HG02981 (cell line): ENCODE data around the gene HEXIM2.
"Not testable (repeated sequence)": the region's sequence is repeated elsewhere in the genome, so short reads cannot be mapped to it uniquely, and the experiment has no call there.

Source experiments
- ATAC-seq: cut with Tn5 transposase; IDR thresholded peaks from one replicate; pipeline ENCODE4 v1.9.1; 2021; ENCODE audit warnings: mild to moderate bottlenecking, moderate library complexity; ENCODE audit not compliant: unreplicated experiment

The HEXIM2 gene

GRCh38 chr17:45161288-45162024 lies at the start of gene HEXIM2:
Gene HEXIM2, plus strand, starts transcription at chr17:45161875. Its CDS starts 919 bp downstream, at chr17:45162794.
- peak; percentile 92 for ATAC-seq

GRCh38 chr17:45112559-45113423 lies 48.9 kb upstream of the HEXIM2 start:
- ATAC-seq = no peak

- no peak for ATAC-seq
Observed at GRCh38 chr17:45113424-45113754, 48.3 kb upstream of the HEXIM2 start.

GRCh38 chr17:45114117-45114932 lies 47.4 kb upstream of the HEXIM2 start:
- no peak for ATAC-seq

GRCh38 chr17:45115015-45115625 lies 46.6 kb upstream of the HEXIM2 start:
- ATAC-seq = no peak

GRCh38 chr17:45115871-45116270 lies 45.8 kb upstream of the HEXIM2 start:
- no peak for ATAC-seq

- ATAC-seq = no peak
Observed at GRCh38 chr17:45116434-45117016, 45.1 kb upstream of the HEXIM2 start.

GRCh38 chr17:45117334-45117733 lies 44.3 kb upstream of the HEXIM2 start:
- no peak for ATAC-seq

- no peak for ATAC-seq
Observed at GRCh38 chr17:45117848-45118646, 43.6 kb upstream of the HEXIM2 start.

- ATAC-seq = no peak
Observed at GRCh38 chr17:45118691-45119090, 43.0 kb upstream of the HEXIM2 start.

GRCh38 chr17:45119964-45120363 lies 41.7 kb upstream of the HEXIM2 start:
- no peak for ATAC-seq

GRCh38 chr17:45120558-45120957 lies 41.1 kb upstream of the HEXIM2 start:
- ATAC-seq = no peak

- no peak for ATAC-seq
Observed at GRCh38 chr17:45121055-45121454, 40.6 kb upstream of the HEXIM2 start.

GRCh38 chr17:45123076-45123770 lies 38.5 kb upstream of the HEXIM2 start:
- no peak for ATAC-seq

GRCh38 chr17:45123930-45124796 lies 37.5 kb upstream of the HEXIM2 start:
- no peak for ATAC-seq

- ATAC-seq = not testable (repeated sequence)
Observed at GRCh38 chr17:45124797-45125122, 36.9 kb upstream of the HEXIM2 start.

GRCh38 chr17:45125509-45125908 lies 36.2 kb upstream of the HEXIM2 start:
- ATAC-seq = no peak

GRCh38 chr17:45127207-45127547 lies 34.5 kb upstream of the HEXIM2 start:
- no peak for ATAC-seq
